Endothelial cell of umbilical vein (primary cell): ENCODE measurements around the gene SLC8A2. TPM values are rescaled to one million over a fixed set of nuclear protein-coding genes. Genes with fewer than 3 reads are reported as not detected.

Experiments
- BruUV-seq: library from RNA; stranded (reverse); fragments of 400-500 nt; replicated peaks from 2 replicates; lab custom pipeline; 2021; lab: Mats Ljungman, UMichigan
- CTCF ChIA-PET: fragments of 300-600, 350-600 bp; sonication (Branson Sonifier 250); formaldehyde crosslinking; loops from one replicate; lab custom pipeline; 2021; ENCODE audit warnings: antibody characterized with exemption, inconsistent platforms; lab: Charles Lee
- POLR2A ChIA-PET: fragments of 300-600, 350-600 bp; sonication (Branson Sonifier 250); formaldehyde crosslinking; loops from one replicate; lab custom pipeline; 2021; ENCODE audit warnings: antibody characterized with exemption, inconsistent platforms; lab: Charles Lee
- DNase-seq: peaks from one replicate; pipeline ENCODE4 v3.0.0-alpha.2; 2011; ENCODE audit warnings: low read depth, low spot score
- FAIRE-seq: peaks from 2 replicates; lab custom pipeline; 2011; peaks lifted over from hg19 to GRCh38; lab: Jason Lieb, UNC
- H2AFZ ChIP-seq: 2 replicates; pipeline ENCODE4 v1.6.0; 2012; ENCODE audit warnings: low read depth, low read length, control low read depth, inconsistent platforms
- H3K27ac ChIP-seq: 2 replicates; pipeline ENCODE4 v1.5.1; 2011; ENCODE audit warnings: low read depth, mild to moderate bottlenecking, control low read depth, low read length, moderate library complexity; ENCODE audit not compliant: insufficient read depth
- H3K27me3 ChIP-seq, 2 experiments: 2 replicates each; pipeline versions ENCODE4 v1.6.0 to v1.6.1; 2011; ENCODE audit warnings: low read length in 2 of 2, mixed read lengths in 1 of 2; ENCODE audit not compliant: control insufficient read depth in 2 of 2, insufficient read depth in 2 of 2
- H3K36me3 ChIP-seq, 2 experiments: 2 replicates in 1 of 2; 3 replicates in 1 of 2; pipeline ENCODE4 v1.5.1; 2011; ENCODE audit warnings: low read length in 2 of 2, mild to moderate bottlenecking in 1 of 2, moderate library complexity in 1 of 2; ENCODE audit not compliant: control insufficient read depth in 2 of 2, insufficient read depth in 2 of 2; ENCODE audit errors: extremely low read depth in 1 of 2
- H3K4me1 ChIP-seq: 3 replicates; pipeline ENCODE4 v1.5.1; 2011; ENCODE audit warnings: mild to moderate bottlenecking, low read length; ENCODE audit not compliant: control insufficient read depth, insufficient read depth; ENCODE audit errors: extremely low read depth
- H3K4me2 ChIP-seq: 2 replicates; pipeline ENCODE4 v1.6.1; 2011; ENCODE audit warnings: low read length, control low read depth, mixed read lengths; ENCODE audit not compliant: insufficient read depth
- H3K4me3 ChIP-seq, 3 experiments: fragments of 200-600 bp in 1 of 3; sonication (generic), shearing (Covaris generic) in 1 of 3; replicated peaks in 1 of 3; 2 replicates each; pipeline ENCODE4 v1.5.1; 2011 to 2016; ENCODE audit warnings: control low read depth in 3 of 3, low read length in 3 of 3, mild to moderate bottlenecking in 2 of 3, inconsistent platforms in 1 of 3, low read depth in 1 of 3, moderate library complexity in 1 of 3; ENCODE audit not compliant: insufficient read depth in 1 of 3
- H3K79me2 ChIP-seq: 2 replicates; pipeline ENCODE4 v1.6.0; 2012; ENCODE audit warnings: low read length, inconsistent platforms; ENCODE audit not compliant: control insufficient read depth, insufficient read depth
- H3K9ac ChIP-seq: replicated peaks from 2 replicates; pipeline ENCODE3; 2011; ENCODE audit warnings: low read length, control low read depth; ENCODE audit not compliant: insufficient read depth; ENCODE audit errors: extremely low read depth
- H3K9me1 ChIP-seq: replicated peaks from 3 replicates; pipeline ENCODE4 v1.6.0; 2011; ENCODE audit warnings: mild to moderate bottlenecking, low read length; ENCODE audit not compliant: control insufficient read depth, insufficient read depth; ENCODE audit errors: extremely low read depth
- H3K9me3 ChIP-seq: replicated peaks from 2 replicates; pipeline ENCODE4 v1.5.1; 2012; ENCODE audit warnings: low read length, inconsistent platforms; ENCODE audit not compliant: control insufficient read depth, insufficient read depth
- H4K20me1 ChIP-seq: replicated peaks from 2 replicates; pipeline ENCODE3; 2011; ENCODE audit warnings: mild to moderate bottlenecking, low read length; ENCODE audit not compliant: control insufficient read depth, insufficient read depth; ENCODE audit errors: extremely low read depth
- EZH2 ChIP-seq: IDR thresholded peaks from 2 replicates; pipeline ENCODE4 v1.6.1; 2012; ENCODE audit warnings: borderline replicate concordance, low read depth, mild to moderate bottlenecking, moderate library complexity, low read length, inconsistent platforms; ENCODE audit not compliant: severe bottlenecking
- FOS ChIP-seq: IDR thresholded peaks from 2 replicates; pipeline ENCODE4 v1.6.1; 2011; ENCODE audit warnings: mild to moderate bottlenecking, low read length, moderate library complexity, borderline replicate concordance; ENCODE audit not compliant: insufficient read depth
- GATA2 ChIP-seq: IDR thresholded peaks from 2 replicates; pipeline ENCODE4 v1.7.0; 2011; ENCODE audit warnings: low read depth, mild to moderate bottlenecking, moderate library complexity, mixed read lengths, low read length; ENCODE audit not compliant: insufficient read length, insufficient read depth
- JUN ChIP-seq: IDR thresholded peaks from 2 replicates; pipeline ENCODE4 v1.6.1; 2011; ENCODE audit warnings: borderline replicate concordance, low read depth; ENCODE audit not compliant: insufficient read length, insufficient read depth
- MYC ChIP-seq: IDR thresholded peaks from one replicate; pipeline ENCODE4 v1.6.1; 2011; ENCODE audit warnings: mild to moderate bottlenecking, low read depth, low read length
- POLR2A ChIP-seq: IDR thresholded peaks from 2 replicates; pipeline ENCODE4 v1.6.1; 2012; ENCODE audit warnings: low read depth, mild to moderate bottlenecking, control low read depth, low read length
- POLR2AphosphoS5 ChIP-seq: IDR thresholded peaks from 2 replicates; pipeline ENCODE4 v1.6.1; 2012; ENCODE audit warnings: low read depth, mild to moderate bottlenecking, control low read depth, low read length, moderate library complexity; ENCODE audit not compliant: insufficient read depth
- dilution Hi-C: fragments of 300-500 bp; cut with MboI; formaldehyde crosslinking; loops from one replicate; pipeline ENCODE4 v1.15.0; 2019; ENCODE audit warnings: low sequenced_read_pairs; ENCODE audit not compliant: extremely low pct_ligation_motif_present
- intact Hi-C: fragments of 100-400 bp; cut with micrococcal nuclease; formaldehyde crosslinking; loops from one replicate; pipeline ENCODE4 v1.10.0; 2022
- polyA plus RNA-seq, 4 experiments: library from polyadenylated mRNA; depleted of rRNA in 3 of 4; stranded (reverse) in 3 of 4; unstranded in 1 of 4; fragments of >200 nt; gene quantifications; 2 replicates each; pipeline versions ENCODE4 v1.2.1 to v1.2.3, GENCODE V29; 2011 to 2012; ENCODE audit warnings: missing spikeins in 1 of 4
- total RNA-seq: library from RNA; stranded (reverse); gene quantifications from 2 replicates; pipeline ENCODE4 v1.2.3, GENCODE V29; 2021
- TF ChIP-seq, protein P1 (sequence below), 2 donors: IDR thresholded peaks; 1 replicate in 1 of 2; 2 replicates in 1 of 2; pipeline ENCODE4 v1.5.1; 2011; ENCODE audit warnings: low read length in 2 of 2, mild to moderate bottlenecking in 2 of 2, moderate library complexity in 2 of 2, control low read depth in 1 of 2, inconsistent platforms in 1 of 2, low read depth in 1 of 2; ENCODE audit not compliant: insufficient read depth in 1 of 2; ENCODE audit errors: extremely low read depth in 1 of 2
- TF ChIP-seq, protein P2 (sequence below): IDR thresholded peaks from 2 replicates; pipeline ENCODE4 v1.6.1; 2011; ENCODE audit not compliant: insufficient read depth, insufficient read length

SLC8A2 gene
- total and polyA plus RNA-seq, 2 donors (not counting 3 experiments of a cell fraction or from before 2014, with no cell fraction given): not detected

DNA sequence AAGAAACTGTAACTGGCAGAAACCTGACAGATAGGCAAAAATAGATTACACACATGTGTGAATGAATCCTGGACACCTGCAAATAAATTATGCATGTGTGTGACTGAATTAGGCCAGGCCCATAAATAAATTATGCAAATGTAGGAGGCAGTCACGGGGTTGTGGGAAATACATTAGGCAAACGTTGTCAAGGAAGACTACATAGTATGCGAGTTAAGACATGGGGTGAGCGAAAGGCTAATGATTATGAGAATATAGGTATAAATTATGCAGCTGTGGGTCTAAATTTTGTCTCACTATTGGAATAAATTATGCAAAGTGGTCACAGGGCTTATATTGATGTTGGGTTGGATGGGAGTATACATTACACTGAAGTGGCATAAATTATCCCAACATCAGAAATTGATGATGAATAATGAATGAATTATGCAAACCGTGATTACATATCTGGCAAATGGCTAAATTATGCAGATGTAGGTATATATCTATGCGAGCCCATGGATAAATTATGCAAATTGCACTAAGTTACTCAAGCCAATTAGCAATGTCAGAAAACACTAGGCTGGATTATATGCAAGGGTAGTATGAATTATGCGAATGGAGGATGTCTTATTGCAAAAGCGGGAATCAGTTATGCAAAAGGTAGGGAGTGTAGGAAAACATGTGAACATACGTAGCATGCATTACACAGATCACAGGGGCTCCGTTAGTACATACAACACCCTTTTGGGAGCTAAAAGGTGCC, 6.8 kb downstream of the SLC8A2 start:
- Histone ChIP-seq H3K79me2 (no peaks in the 10 kb centered on the region), H3K9ac (no peak overlapping the region), H3K4me3 (no peak overlapping the region), H3K27me3 (peaks cover 10 to 20% of the 10 kb centered on the region in 2 experiments), H3K27ac (no peak overlapping the region), H3K9me1 (no peaks in the 10 kb centered on the region), H3K9me3 (no peaks in the 10 kb centered on the region), H3K4me2 (no peak overlapping the region), H3K36me3 (no peaks in the 10 kb centered on the region), H3K4me1 (no peaks in the 10 kb centered on the region), H2AFZ (no peak overlapping the region), H4K20me1 (no peaks in the 10 kb centered on the region)
- no peak for DNase-seq
- ChIA-PET CTCF (no interaction called here), POLR2A (no interaction called here)
- intact Hi-C loops (no loop called here), dilution Hi-C loops (no loop called here)
- BruUV-seq: no TSS peak
- TF ChIP-seq POLR2AphosphoS5 (no peak), JUN (no peak), MYC (no peak), FOS (no peak), EZH2 (no peak), GATA2 (no peak), POLR2A (no peak)
- TF ChIP-seq, protein P1, sequence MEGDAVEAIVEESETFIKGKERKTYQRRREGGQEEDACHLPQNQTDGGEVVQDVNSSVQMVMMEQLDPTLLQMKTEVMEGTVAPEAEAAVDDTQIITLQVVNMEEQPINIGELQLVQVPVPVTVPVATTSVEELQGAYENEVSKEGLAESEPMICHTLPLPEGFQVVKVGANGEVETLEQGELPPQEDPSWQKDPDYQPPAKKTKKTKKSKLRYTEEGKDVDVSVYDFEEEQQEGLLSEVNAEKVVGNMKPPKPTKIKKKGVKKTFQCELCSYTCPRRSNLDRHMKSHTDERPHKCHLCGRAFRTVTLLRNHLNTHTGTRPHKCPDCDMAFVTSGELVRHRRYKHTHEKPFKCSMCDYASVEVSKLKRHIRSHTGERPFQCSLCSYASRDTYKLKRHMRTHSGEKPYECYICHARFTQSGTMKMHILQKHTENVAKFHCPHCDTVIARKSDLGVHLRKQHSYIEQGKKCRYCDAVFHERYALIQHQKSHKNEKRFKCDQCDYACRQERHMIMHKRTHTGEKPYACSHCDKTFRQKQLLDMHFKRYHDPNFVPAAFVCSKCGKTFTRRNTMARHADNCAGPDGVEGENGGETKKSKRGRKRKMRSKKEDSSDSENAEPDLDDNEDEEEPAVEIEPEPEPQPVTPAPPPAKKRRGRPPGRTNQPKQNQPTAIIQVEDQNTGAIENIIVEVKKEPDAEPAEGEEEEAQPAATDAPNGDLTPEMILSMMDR (IDR thresholded peaks at IDR 0.05; ENCODE audit: extremely low read depth in 1 of 2, insufficient read depth in 1 of 2, low read depth in 1 of 2, low read length in 2 of 2): no peak
- TF ChIP-seq, protein P2, sequence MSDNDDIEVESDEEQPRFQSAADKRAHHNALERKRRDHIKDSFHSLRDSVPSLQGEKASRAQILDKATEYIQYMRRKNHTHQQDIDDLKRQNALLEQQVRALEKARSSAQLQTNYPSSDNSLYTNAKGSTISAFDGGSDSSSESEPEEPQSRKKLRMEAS: no peak
- no peak for FAIRE-seq
